HCT116 (cell line): ENCODE results near the gene EMP2.

Source experiments
- CTCF ChIP-seq, 3 experiments: fragments of 200-600 bp in 1 of 3; sonication (generic) in 1 of 3; IDR thresholded peaks in 2 of 3; conservative IDR thresholded peaks in 1 of 3; 2 replicates each; pipeline ENCODE4 v1.5.1; 2012 to 2017; ENCODE audit warnings: low read depth in 2 of 3, low read length in 2 of 3, antibody characterized with exemption in 1 of 3, borderline replicate concordance in 1 of 3, control low read depth in 1 of 3, mild to moderate bottlenecking in 1 of 3, mixed read lengths in 1 of 3, mixed run types in 1 of 3, moderate library complexity in 1 of 3; ENCODE audit not compliant: insufficient read depth in 1 of 3
- EGR1 ChIP-seq: IDR thresholded peaks from 2 replicates; pipeline ENCODE4 v1.6.1; 2012; ENCODE audit warnings: low read depth
- EZH2 ChIP-seq: fragments of 200-600 bp; sonication (generic); IDR thresholded peaks from 2 replicates; pipeline ENCODE4 v1.6.1; 2017; ENCODE audit warnings: antibody characterized with exemption, mixed run types
- POLR2A ChIP-seq: IDR thresholded peaks from 2 replicates; pipeline ENCODE4 v1.7.0; 2011; ENCODE audit warnings: borderline replicate concordance; ENCODE audit not compliant: insufficient read depth, insufficient read length; ENCODE audit errors: extremely low read depth
- SP1 ChIP-seq: IDR thresholded peaks from 2 replicates; pipeline ENCODE4 v1.6.1; 2012; ENCODE audit warnings: low read depth
- ZNF274 ChIP-seq: fragments of 200-500 bp; sonication (Bioruptor generic); IDR thresholded peaks from 2 replicates; pipeline ENCODE4 v1.6.1; 2014; ENCODE audit warnings: mild to moderate bottlenecking, low read depth, low read length, inconsistent platforms
- TF ChIP-seq, protein P1 (sequence below): IDR thresholded peaks from 2 replicates; pipeline ENCODE4 v1.6.1; 2011; ENCODE audit warnings: mild to moderate bottlenecking, low read length, moderate library complexity; ENCODE audit not compliant: insufficient replicate concordance; ENCODE audit errors: extremely low read depth
- TF ChIP-seq, protein P2 (sequence below): IDR thresholded peaks from 2 replicates; pipeline ENCODE4 v1.6.1; 2012

- TF ChIP-seq POLR2A (no peak), SP1 (no peak), CTCF (IDR thresholded peaks at IDR 0.05 in 2 of 3, conservative IDR thresholded peaks at IDR 0.05 in 1 of 3; ENCODE audit: borderline replicate concordance in 1 of 3, insufficient read depth in 1 of 3, low read depth in 2 of 3, low read length in 2 of 3) (no peak), ZNF274 (no peak), EZH2 (no peak), EGR1 (no peak)
- TF ChIP-seq, protein P1, sequence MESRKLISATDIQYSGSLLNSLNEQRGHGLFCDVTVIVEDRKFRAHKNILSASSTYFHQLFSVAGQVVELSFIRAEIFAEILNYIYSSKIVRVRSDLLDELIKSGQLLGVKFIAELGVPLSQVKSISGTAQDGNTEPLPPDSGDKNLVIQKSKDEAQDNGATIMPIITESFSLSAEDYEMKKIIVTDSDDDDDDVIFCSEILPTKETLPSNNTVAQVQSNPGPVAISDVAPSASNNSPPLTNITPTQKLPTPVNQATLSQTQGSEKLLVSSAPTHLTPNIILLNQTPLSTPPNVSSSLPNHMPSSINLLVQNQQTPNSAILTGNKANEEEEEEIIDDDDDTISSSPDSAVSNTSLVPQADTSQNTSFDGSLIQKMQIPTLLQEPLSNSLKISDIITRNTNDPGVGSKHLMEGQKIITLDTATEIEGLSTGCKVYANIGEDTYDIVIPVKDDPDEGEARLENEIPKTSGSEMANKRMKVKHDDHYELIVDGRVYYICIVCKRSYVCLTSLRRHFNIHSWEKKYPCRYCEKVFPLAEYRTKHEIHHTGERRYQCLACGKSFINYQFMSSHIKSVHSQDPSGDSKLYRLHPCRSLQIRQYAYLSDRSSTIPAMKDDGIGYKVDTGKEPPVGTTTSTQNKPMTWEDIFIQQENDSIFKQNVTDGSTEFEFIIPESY = no peak
- TF ChIP-seq, protein P2, sequence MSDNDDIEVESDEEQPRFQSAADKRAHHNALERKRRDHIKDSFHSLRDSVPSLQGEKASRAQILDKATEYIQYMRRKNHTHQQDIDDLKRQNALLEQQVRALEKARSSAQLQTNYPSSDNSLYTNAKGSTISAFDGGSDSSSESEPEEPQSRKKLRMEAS = no peak
These were observed 94.6 kb downstream of the EMP2 start for GRCh38 chr16:10485698-10486382.
